Esophagus squamous epithelium (tissue), 5 donors: Measurements from ENCODE around the gene CALCA. TPM values are rescaled to one million over a fixed set of nuclear protein-coding genes. Genes with fewer than 3 reads are reported as not detected.

Experiments used
- DNase-seq: peaks from one replicate; lab custom pipeline; 2025; lab: John Stamatoyannopoulos, UW
- H3K27ac ChIP-seq, 4 donors: fragments of 200-600 bp; sonication (generic); one replicate each; pipeline ENCODE4 v1.5.1; 2016 to 2019; ENCODE audit warnings: mild to moderate bottlenecking in 1 of 4
- H3K27me3 ChIP-seq, 4 donors: fragments of 200-600 bp; sonication (generic); 1 replicate in 3 of 4; 2 replicates in 1 of 4; pipeline versions ENCODE4 v1.5.1 to v1.6.0; 2017 to 2021; ENCODE audit warnings: antibody characterized with exemption in 1 of 4
- H3K36me3 ChIP-seq, 3 donors: fragments of 200-600 bp; sonication (generic); one replicate each; pipeline ENCODE4 v1.5.1; 2016 to 2019
- H3K4me1 ChIP-seq, 3 donors: fragments of 200-600 bp; sonication (generic); one replicate each; pipeline ENCODE4 v1.5.1; 2017 to 2019
- H3K4me3 ChIP-seq, 4 donors: fragments of 200-600 bp; sonication (generic); 1 replicate in 3 of 4; 2 replicates in 1 of 4; pipeline ENCODE4 v1.5.1; 2016 to 2019; ENCODE audit warnings: mild to moderate bottlenecking in 2 of 4, moderate library complexity in 1 of 4
- H3K9me3 ChIP-seq, 3 donors: fragments of 200-600 bp; sonication (generic); one replicate each; pipeline ENCODE4 v1.5.1; 2016 to 2019
- CTCF ChIP-seq, 6 experiments: fragments of 450-650 bp in 4 of 6; fragments of 200-600 bp in 2 of 6; sonication (generic) in 2 of 6; IDR thresholded peaks; one replicate each; pipeline ENCODE4 v1.5.1; 2016 to 2019; ENCODE audit warnings: antibody characterized with exemption in 6 of 6, mild to moderate bottlenecking in 4 of 6, moderate library complexity in 4 of 6
- POLR2A ChIP-seq, 4 donors: fragments of 450-650 bp; IDR thresholded peaks; one replicate each; pipeline ENCODE4 v1.6.1; 2017; ENCODE audit warnings: antibody characterized with exemption in 4 of 4, mild to moderate bottlenecking in 4 of 4, moderate library complexity in 3 of 4
- WGBS, 2 donors: methylation state at CpG; one replicate each; pipeline ENCODE4 v1.1.5; 2018; 5-methylcytosine and 5-hydroxymethylcytosine counted together
- intact Hi-C: fragments of 100-400 bp; cut with DNase I; formaldehyde crosslinking; loops from one replicate; pipeline ENCODE4 v1.15.0; 2022
- total RNA-seq, 4 donors: library from RNA; depleted of rRNA; stranded (reverse); fragments of >200 nt; gene quantifications; one replicate each; pipeline ENCODE4 v1.1.0, GENCODE V29; 2016
- donor health status: DM: yes; HTN: yes; CAD: no.

Gene CALCA
- total RNA-seq, 4 donors from 2014 or later, result not detected

DNA sequence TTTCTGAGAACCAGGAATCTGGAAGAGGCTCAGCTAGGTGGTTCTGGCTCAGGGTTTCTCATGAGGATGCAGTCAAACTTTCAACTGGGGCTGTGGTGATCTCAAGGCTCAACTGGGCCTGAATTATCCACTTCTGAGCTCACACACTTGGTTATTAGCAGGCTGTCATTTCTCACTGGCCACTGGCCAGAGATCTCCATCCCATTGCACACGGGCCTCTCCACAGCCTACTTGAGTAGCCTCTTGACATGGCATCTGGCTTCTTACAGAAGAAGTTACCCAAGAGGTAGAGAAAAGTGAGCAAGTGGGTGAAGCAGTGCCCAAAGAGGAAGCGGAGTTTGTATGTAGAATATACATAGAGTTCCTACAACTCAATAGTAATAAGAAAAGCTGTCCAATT lies 16.0 kb downstream of the CALCA start:
- TF ChIP-seq POLR2A (IDR thresholded peaks at IDR 0.05), result no peak
- TF ChIP-seq CTCF (IDR thresholded peaks at IDR 0.05), result no peak
- intact Hi-C loops, result no loop called here
- no peaks in the 10 kb centered on the region for H3K4me1 ChIP-seq
- H3K27ac ChIP-seq, result no peak overlapping the region
- H3K36me3 ChIP-seq, result no peaks in the 10 kb centered on the region
- no peak overlapping the region for H3K4me3 ChIP-seq
- no peak for DNase-seq
- H3K27me3 ChIP-seq, result no peaks in the 10 kb centered on the region
- H3K9me3 ChIP-seq, result no peaks in the 10 kb centered on the region
- 69 to 76% methylated on average over 2 of the region's 2 CpGs for WGBS, 2 donors

DNA sequence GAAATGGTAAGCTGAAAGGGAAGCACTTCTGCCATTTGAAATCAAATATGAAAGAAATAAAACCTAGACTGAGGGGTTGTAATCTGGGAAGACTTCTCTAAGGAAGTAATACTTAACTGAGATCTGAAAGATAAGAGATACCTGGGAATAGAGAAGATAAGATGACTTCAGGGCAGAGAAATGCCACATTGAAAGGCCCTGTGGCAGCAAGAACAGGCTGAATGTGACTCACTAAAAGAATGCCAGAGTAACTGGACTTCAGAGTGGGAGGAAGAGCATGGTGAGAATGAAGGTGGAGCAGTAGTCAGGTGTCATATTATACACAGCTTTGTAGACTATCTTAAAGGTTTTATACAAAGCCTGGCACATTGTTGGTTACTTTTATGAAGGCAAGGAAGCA lies 17.6 kb downstream of the CALCA start:
- TF ChIP-seq CTCF (IDR thresholded peaks at IDR 0.05), result no peak
- no peak for TF ChIP-seq POLR2A (IDR thresholded peaks at IDR 0.05)
- H3K4me3 ChIP-seq, result no peak overlapping the region
- no peaks in the 10 kb centered on the region for H3K27me3 ChIP-seq
- H3K36me3 ChIP-seq, result no peaks in the 10 kb centered on the region
- no peak for DNase-seq
- intact Hi-C loops, result no loop called here
- H3K27ac ChIP-seq, result no peak overlapping the region
- H3K4me1 ChIP-seq, result no peaks in the 10 kb centered on the region
- no peaks in the 10 kb centered on the region for H3K9me3 ChIP-seq

DNA sequence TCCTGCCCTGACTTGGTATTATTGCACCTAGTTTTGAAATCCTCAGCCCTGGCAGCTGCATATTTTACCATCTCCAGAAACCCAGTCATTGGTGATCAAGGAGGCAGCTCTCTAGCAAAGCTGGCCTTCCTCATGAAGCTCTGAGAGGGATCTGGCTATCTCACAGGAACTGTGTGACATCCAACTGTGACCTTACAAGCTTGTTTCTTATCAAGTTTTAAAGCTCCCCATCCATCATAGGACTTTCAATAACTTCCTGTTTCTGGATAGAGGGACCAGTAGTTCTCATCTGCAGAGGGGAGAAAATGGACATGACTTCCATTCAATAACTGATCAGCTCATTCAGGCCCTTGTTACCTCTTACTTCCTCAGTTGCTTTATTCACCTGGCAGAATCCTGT lies 18.2 kb downstream of the CALCA start:
- DNase-seq, result no peak
- intact Hi-C loops, result no loop called here
- TF ChIP-seq POLR2A (IDR thresholded peaks at IDR 0.05) (no peak), CTCF (IDR thresholded peaks at IDR 0.05) (no peak)
- Histone ChIP-seq H3K27ac (no peak overlapping the region), H3K4me1 (no peaks in the 10 kb centered on the region), H3K9me3 (no peaks in the 10 kb centered on the region), H3K36me3 (no peaks in the 10 kb centered on the region), H3K4me3 (no peak overlapping the region), H3K27me3 (no peaks in the 10 kb centered on the region)

- Histone ChIP-seq H3K36me3 (no peaks in the 10 kb centered on the region), H3K27ac (no peak overlapping the region), H3K27me3 (no peaks in the 10 kb centered on the region), H3K4me1 (no peaks in the 10 kb centered on the region), H3K9me3 (no peaks in the 10 kb centered on the region), H3K4me3 (no peak overlapping the region)
- TF ChIP-seq CTCF (IDR thresholded peaks at IDR 0.05), result no peak
- no peak for TF ChIP-seq POLR2A (IDR thresholded peaks at IDR 0.05)
- intact Hi-C loops, result no loop called here
- DNase-seq, result no peak
- WGBS, 2 donors, result 60 to 63% methylated on average over 4 of the region's 4 CpGs
Observed at GRCh38 chr11:14949437-14950147, 22.6 kb downstream of the CALCA start.

DNA sequence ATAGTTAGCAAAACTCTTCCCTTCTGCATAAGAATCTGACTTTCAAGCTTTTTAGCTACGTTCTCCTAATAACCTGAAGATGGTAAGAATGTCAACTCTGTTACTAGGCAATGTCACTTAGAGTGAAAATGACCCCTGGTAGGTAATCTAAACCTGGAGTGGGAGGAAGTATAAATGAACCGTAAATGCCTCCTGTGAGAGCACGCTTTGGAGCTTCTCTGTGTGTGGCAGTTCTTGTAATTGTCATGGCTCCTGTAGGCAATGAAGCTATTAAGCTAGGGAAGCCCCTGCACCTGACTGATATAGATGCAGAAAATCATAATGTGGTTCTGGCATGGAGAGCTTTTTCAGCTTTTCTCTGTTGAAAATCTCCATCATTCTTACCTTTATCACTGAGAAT lies 29.4 kb downstream of the CALCA start:
- H3K36me3 ChIP-seq, result no peaks in the 10 kb centered on the region
- H3K27me3 ChIP-seq, result no peaks in the 10 kb centered on the region
- no peaks in the 10 kb centered on the region for H3K9me3 ChIP-seq
- intact Hi-C loops, result no loop called here
- TF ChIP-seq POLR2A (IDR thresholded peaks at IDR 0.05), result no peak
- no peak for TF ChIP-seq CTCF (IDR thresholded peaks at IDR 0.05)
- H3K27ac ChIP-seq, result no peak overlapping the region
- 53 to 63% methylated on average over 3 of the region's 3 CpGs for WGBS, 2 donors
- H3K4me1 ChIP-seq, result no peaks in the 10 kb centered on the region
- H3K4me3 ChIP-seq, result no peak overlapping the region
- no peak for DNase-seq
